Upper lobe of left lung (tissue), 4 donors: Measurements from ENCODE around the gene GGNBP2.

Source experiments
- CTCF ChIP-seq, 6 experiments: fragments of 450-650 bp in 4 of 6; fragments of 200-600 bp in 2 of 6; sonication (generic) in 2 of 6; IDR thresholded peaks; one replicate each; pipeline ENCODE4 v1.5.1; 2016 to 2019; ENCODE audit warnings: antibody characterized with exemption in 6 of 6
- EP300 ChIP-seq, 4 donors: sonication (generic); formaldehyde crosslinking; IDR thresholded peaks; one replicate each; pipeline ENCODE4 v1.5.1; 2017; ENCODE audit warnings: antibody characterized with exemption in 4 of 4, control low read depth in 2 of 4
- POLR2A ChIP-seq, 4 donors: fragments of 450-650 bp; IDR thresholded peaks; one replicate each; pipeline ENCODE4 v1.5.1; 2016 to 2017; ENCODE audit warnings: antibody characterized with exemption in 4 of 4, mild to moderate bottlenecking in 2 of 4
- POLR2AphosphoS5 ChIP-seq, 2 donors: sonication (generic); formaldehyde crosslinking; IDR thresholded peaks; one replicate each; pipeline ENCODE4 v1.5.1; 2017; ENCODE audit warnings: antibody characterized with exemption in 2 of 2

GRCh38 chr17:36612323-36612722, 67.6 kb downstream of the GGNBP2 start:
- TF ChIP-seq CTCF (IDR thresholded peaks at IDR 0.05) (no peak), EP300 (IDR thresholded peaks at IDR 0.05) (no peak), POLR2A (IDR thresholded peaks at IDR 0.05) (no peak), POLR2AphosphoS5 (IDR thresholded peaks at IDR 0.05) (no peak)
